Trophoblast cell (in vitro differentiated cells and primary cell): ENCODE measurements around the gene TBL3.
A peak's percentile ranks its signal among the peaks of the same experiment; 100 is the strongest.
"Not testable (repeated sequence)": the region's sequence is repeated elsewhere in the genome, so short reads cannot be mapped to it uniquely, and the experiment has no call there.

Experiments
- DNase-seq, 2 donors: peaks; one replicate each; pipeline ENCODE4 v3.0.0-alpha.2; 2016
- H2AFZ ChIP-seq: 2 replicates; pipeline ENCODE4 v1.6.1; 2013; ENCODE audit warnings: low read length, moderate library complexity, mild to moderate bottlenecking; ENCODE audit not compliant: insufficient read depth, poor library complexity
- H2AK5ac ChIP-seq: 2 replicates; pipeline ENCODE4 v1.6.1; 2013; ENCODE audit warnings: mild to moderate bottlenecking, low read length
- H2BK120ac ChIP-seq: 2 replicates; pipeline ENCODE4 v1.6.1; 2013; ENCODE audit warnings: low read length, mild to moderate bottlenecking, moderate library complexity; ENCODE audit not compliant: insufficient read depth, poor library complexity
- H2BK12ac ChIP-seq: 2 replicates; pipeline ENCODE4 v1.6.1; 2013; ENCODE audit warnings: mild to moderate bottlenecking, low read length, moderate library complexity
- H2BK5ac ChIP-seq: 2 replicates; pipeline ENCODE4 v1.6.1; 2013; ENCODE audit warnings: low read length, low read depth, moderate library complexity, mild to moderate bottlenecking; ENCODE audit not compliant: poor library complexity
- H3K14ac ChIP-seq: 2 replicates; pipeline ENCODE4 v1.6.1; 2013; ENCODE audit warnings: mild to moderate bottlenecking, low read length
- H3K18ac ChIP-seq: 2 replicates; pipeline ENCODE4 v1.6.1; 2013; ENCODE audit warnings: mild to moderate bottlenecking, low read length
- H3K23ac ChIP-seq: 2 replicates; pipeline ENCODE4 v1.6.1; 2013; ENCODE audit warnings: low read length
- H3K27ac ChIP-seq: 2 replicates; pipeline ENCODE4 v1.5.1; 2013; ENCODE audit warnings: low read depth, mild to moderate bottlenecking, inconsistent platforms, low read length, moderate library complexity
- H3K27me3 ChIP-seq: 2 replicates; pipeline ENCODE4 v1.6.1; 2013; ENCODE audit warnings: inconsistent platforms, mild to moderate bottlenecking, low read length, moderate library complexity; ENCODE audit not compliant: insufficient read depth
- H3K36me3 ChIP-seq, 2 experiments: 1 replicate in 1 of 2; 2 replicates in 1 of 2; pipeline ENCODE4 v1.6.1; 2013; ENCODE audit warnings: low read length in 2 of 2, mild to moderate bottlenecking in 2 of 2, moderate library complexity in 1 of 2; ENCODE audit not compliant: insufficient read depth in 2 of 2, control insufficient read depth in 1 of 2
- H3K4ac ChIP-seq: 2 replicates; pipeline ENCODE4 v1.6.1; 2013; ENCODE audit warnings: low read depth, mild to moderate bottlenecking, low read length, moderate library complexity
- H3K4me1 ChIP-seq, 2 experiments: 1 replicate in 1 of 2; 2 replicates in 1 of 2; pipeline ENCODE4 v1.6.1; 2013; ENCODE audit warnings: low read length in 2 of 2, mild to moderate bottlenecking in 2 of 2, moderate library complexity in 1 of 2; ENCODE audit not compliant: insufficient read depth in 2 of 2, control insufficient read depth in 1 of 2
- H3K4me2 ChIP-seq: 2 replicates; pipeline ENCODE4 v1.6.1; 2013; ENCODE audit warnings: inconsistent platforms, mild to moderate bottlenecking, low read length, moderate library complexity
- H3K4me3 ChIP-seq: 2 replicates; pipeline ENCODE4 v1.5.1; 2013; ENCODE audit warnings: mild to moderate bottlenecking, low read depth, low read length, inconsistent platforms
- H3K79me1 ChIP-seq: one replicate; pipeline ENCODE4 v1.6.1; 2013; ENCODE audit warnings: low read length
- H3K79me2 ChIP-seq: 2 replicates; pipeline ENCODE4 v1.6.1; 2013; ENCODE audit warnings: low read length, mild to moderate bottlenecking; ENCODE audit not compliant: control insufficient read depth, insufficient read depth, poor library complexity
- H3K9ac ChIP-seq: 2 replicates; pipeline ENCODE4 v1.6.1; 2013; ENCODE audit warnings: mild to moderate bottlenecking, low read length
- H3K9me3 ChIP-seq: 2 replicates; pipeline ENCODE4 v1.6.1; 2013; ENCODE audit warnings: low read depth, mild to moderate bottlenecking, control low read depth, inconsistent platforms, low read length; ENCODE audit not compliant: insufficient read depth
- H4K12ac ChIP-seq: 2 replicates; pipeline ENCODE4 v1.6.1; 2013; ENCODE audit warnings: low read depth, mild to moderate bottlenecking, low read length, moderate library complexity
- H4K8ac ChIP-seq: 2 replicates; pipeline ENCODE4 v1.6.1; 2013; ENCODE audit warnings: low read depth, mild to moderate bottlenecking, low read length, moderate library complexity
- H4K91ac ChIP-seq: one replicate; pipeline ENCODE4 v1.6.1; 2013; ENCODE audit warnings: low read depth, mild to moderate bottlenecking, low read length, moderate library complexity
- WGBS: extraction: QIAGEN DNeasy Blood & Tissue Kit; methylation state at CpG from one replicate; pipeline ENCODE4 v1.1.7; 2013; ENCODE audit warnings: missing lambda C conversion rate; ENCODE audit not compliant: insufficient read length, insufficient coverage; ENCODE audit errors: extremely low coverage; 5-methylcytosine and 5-hydroxymethylcytosine counted together

The TBL3 gene

GRCh38 chr16:1950047-1950446, 21.8 kb upstream of the TBL3 start:
- Histone ChIP-seq H3K79me2 (no peaks in the 10 kb centered on the region), H3K36me3 (no peaks in the 10 kb centered on the region), H2AK5ac (no peak overlapping the region), H3K9me3 (peaks cover 6% of the 10 kb centered on the region), H3K9ac (no peak overlapping the region), H3K14ac (no peak overlapping the region), H4K91ac (no peak overlapping the region), H4K12ac (no peak overlapping the region), H2BK12ac (no peak overlapping the region), H3K4me3 (no peak overlapping the region), H3K79me1 (no peaks in the 10 kb centered on the region), H2AFZ (no peak overlapping the region), H3K4ac (no peak overlapping the region), H3K27me3 (no peaks in the 10 kb centered on the region), H4K8ac (no peak overlapping the region), H3K18ac (no peak overlapping the region), H2BK5ac (no peak overlapping the region), H3K23ac (no peak overlapping the region), H3K27ac (no peak overlapping the region), H3K4me1 (no peaks in the 10 kb centered on the region), H2BK120ac (no peak overlapping the region), H3K4me2 (no peak overlapping the region)
- WGBS, result no CpG with 5 or more reads among the region's 7 CpGs
- DNase-seq, result peak in 1 of 2 donors; percentile 40

GRCh38 chr16:1950559-1950958, 21.3 kb upstream of the TBL3 start:
- peak overlapping the region; percentile 30 for H3K4me3 ChIP-seq
- H3K23ac ChIP-seq, result no peak overlapping the region
- H2BK120ac ChIP-seq, result no peak overlapping the region
- no peak overlapping the region for H3K9ac ChIP-seq
- H2BK12ac ChIP-seq, result no peak overlapping the region
- no peak for DNase-seq
- no peaks in the 10 kb centered on the region for H3K4me1 ChIP-seq
- H3K18ac ChIP-seq, result no peak overlapping the region
- H4K12ac ChIP-seq, result no peak overlapping the region
- H3K27me3 ChIP-seq, result no peaks in the 10 kb centered on the region
- H2AK5ac ChIP-seq, result no peak overlapping the region
- H3K4me2 ChIP-seq, result no peak overlapping the region
- H2AFZ ChIP-seq, result no peak overlapping the region
- no peak overlapping the region for H3K4ac ChIP-seq
- no peaks in the 10 kb centered on the region for H3K36me3 ChIP-seq
- no peak overlapping the region for H3K27ac ChIP-seq
- H4K91ac ChIP-seq, result no peak overlapping the region
- H2BK5ac ChIP-seq, result no peak overlapping the region
- H3K79me2 ChIP-seq, result no peaks in the 10 kb centered on the region
- peaks cover 4% of the 10 kb centered on the region for H3K9me3 ChIP-seq
- H3K79me1 ChIP-seq, result no peaks in the 10 kb centered on the region
- WGBS, result no CpG with 5 or more reads among the region's 19 CpGs
- no peak overlapping the region for H4K8ac ChIP-seq
- H3K14ac ChIP-seq, result no peak overlapping the region

GRCh38 chr16:1953734-1954133, 18.1 kb upstream of the TBL3 start:
- Histone ChIP-seq H4K91ac (no peak overlapping the region), H3K4me1 (no peaks in the 10 kb centered on the region), H2BK12ac (no peak overlapping the region), H3K79me2 (no peaks in the 10 kb centered on the region), H4K8ac (no peak overlapping the region), H3K27me3 (no peaks in the 10 kb centered on the region), H2BK120ac (no peak overlapping the region), H3K14ac (no peak overlapping the region), H4K12ac (no peak overlapping the region), H2AK5ac (no peak overlapping the region), H3K9me3 (peaks cover 4% of the 10 kb centered on the region), H2AFZ (no peak overlapping the region), H3K4ac (no peak overlapping the region), H2BK5ac (no peak overlapping the region), H3K4me3 (no peak overlapping the region), H3K27ac (no peak overlapping the region), H3K79me1 (no peaks in the 10 kb centered on the region), H3K18ac (no peak overlapping the region), H3K4me2 (no peak overlapping the region), H3K9ac (no peak overlapping the region), H3K36me3 (no peaks in the 10 kb centered on the region), H3K23ac (no peak overlapping the region)
- DNase-seq, result no peak
- WGBS, result no CpG with 5 or more reads among the region's 22 CpGs

- no CpG with 5 or more reads among the region's 22 CpGs for WGBS
- not testable (repeated sequence) for H3K27me3 ChIP-seq, H4K91ac ChIP-seq, H3K4me3 ChIP-seq, H2BK12ac ChIP-seq, H3K79me2 ChIP-seq, H3K14ac ChIP-seq, H3K23ac ChIP-seq, H3K79me1 ChIP-seq, H3K9ac ChIP-seq, H2BK120ac ChIP-seq, H2AFZ ChIP-seq, H3K9me3 ChIP-seq, H3K4me2 ChIP-seq, H3K4ac ChIP-seq, H4K8ac ChIP-seq, H3K18ac ChIP-seq, H2BK5ac ChIP-seq, H4K12ac ChIP-seq, DNase-seq, H2AK5ac ChIP-seq, H3K27ac ChIP-seq, H3K4me1 ChIP-seq
- H3K36me3 ChIP-seq, result peaks cover 10 to 16% of the 10 kb centered on the region in 2 experiments
These were observed 14.3 kb upstream of the TBL3 start for GRCh38 chr16:1957434-1958142.
